Measurements from ENCODE around the gene LIFR.

DNA sequence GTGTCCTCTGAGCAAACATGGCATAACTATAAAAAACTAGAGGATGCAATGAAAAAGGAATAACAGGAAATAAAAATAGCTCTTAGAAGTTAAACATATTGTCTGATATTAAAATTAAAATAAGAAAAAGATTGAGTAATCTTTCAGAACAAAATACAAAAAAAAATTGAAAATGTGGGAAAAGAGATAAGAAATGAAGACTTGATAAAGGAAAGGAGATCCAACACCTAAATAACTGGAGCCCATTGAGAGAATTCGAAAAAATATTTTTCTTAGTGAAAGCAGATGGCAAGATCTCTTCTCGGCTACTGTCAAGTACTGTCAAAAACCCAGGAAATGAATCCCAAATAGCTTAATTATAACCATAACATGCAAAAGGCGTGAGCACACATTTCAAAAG lies 24.9 kb downstream of the LIFR start:
- TF ChIP-seq CTCF (conservative IDR thresholded peaks at IDR 0.05; ENCODE audit: low read length) (no peak), EZH2phosphoT487 (IDR thresholded peaks at IDR 0.05; ENCODE audit: borderline replicate concordance) (no peak)

Measured in Loucy (cell line).